Nucleus accumbens (tissue), 56 donors: ENCODE measurements around the gene CTTN.
A peak's percentile ranks its signal among the peaks of the same experiment; 100 is the strongest.
"Not testable (repeated sequence)": the region's sequence is repeated elsewhere in the genome, so short reads cannot be mapped to it uniquely, and the experiment has no call there.

ENCODE experiments used
- DNase-seq, 56 donors: peaks; one replicate each; lab custom pipeline; 2025; lab: John Stamatoyannopoulos, UW

CTTN gene

DNA sequence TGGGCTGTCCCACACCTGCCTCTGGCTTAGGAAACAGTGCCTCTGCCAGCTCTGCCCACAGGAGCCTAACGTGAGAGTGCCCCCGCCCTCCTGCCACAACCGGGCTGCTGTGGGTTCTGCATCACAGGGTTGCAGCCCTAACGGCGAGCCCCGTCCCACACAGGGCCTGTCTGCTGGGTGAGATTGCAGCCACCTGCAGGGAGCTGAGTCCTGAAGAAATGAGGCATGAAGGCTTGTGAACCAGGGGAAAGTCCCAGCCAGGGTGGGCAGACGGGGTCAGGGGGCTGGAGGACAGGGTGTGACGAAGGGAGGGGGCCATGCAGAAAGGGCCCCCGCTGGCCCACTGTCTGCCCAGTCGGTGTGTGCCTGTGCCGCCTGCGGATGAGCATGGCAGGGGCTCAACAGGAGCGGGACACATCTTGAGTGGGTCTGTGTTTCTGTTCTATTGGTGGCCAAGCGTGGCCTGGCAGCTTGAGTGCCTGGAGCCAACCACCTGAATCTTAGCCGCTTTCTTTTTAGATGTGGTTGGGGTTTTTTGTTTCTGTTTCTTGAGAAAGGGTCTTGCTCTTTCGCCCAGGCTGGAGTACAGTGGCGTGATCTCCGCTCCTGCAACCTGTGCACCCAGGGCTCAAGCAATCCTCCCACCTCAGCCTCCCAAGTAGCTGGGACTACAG, 38.9 kb downstream of the CTTN start:
- no peak for DNase-seq

DNA sequence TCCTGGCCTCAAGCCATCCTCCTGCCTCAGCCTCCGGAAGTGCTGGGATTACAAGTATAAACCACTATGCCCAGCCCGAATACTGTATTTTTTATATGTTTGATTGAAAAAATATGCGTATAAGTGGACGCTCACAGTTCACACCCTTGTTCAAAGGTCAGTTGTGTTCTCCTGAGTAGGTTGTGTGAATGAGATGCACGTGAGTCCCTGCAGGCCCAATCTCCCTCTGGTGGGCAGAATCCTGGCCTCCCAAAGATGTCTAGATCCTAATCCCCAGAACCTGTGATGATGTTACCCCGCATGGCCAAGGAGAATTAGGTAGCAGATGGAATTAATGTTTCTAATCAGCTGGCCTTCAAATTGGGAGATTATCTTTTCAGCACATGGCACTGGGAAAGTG, 41.9 kb downstream of the CTTN start:
- no peak for DNase-seq

DNA sequence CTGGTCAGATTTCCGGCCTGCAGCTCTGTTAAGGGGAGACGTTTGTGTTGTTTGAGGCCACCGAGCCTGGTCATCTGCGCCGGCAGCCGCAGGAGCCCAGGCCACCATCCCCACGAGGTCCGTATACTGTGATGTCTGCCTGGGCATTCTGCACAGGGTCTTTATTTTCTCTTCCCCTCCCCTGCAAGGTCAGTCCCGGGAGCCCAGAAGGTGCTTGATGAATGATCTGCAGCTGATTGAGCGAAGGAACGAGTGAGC, 45.4 kb downstream of the CTTN start:
- no peak for DNase-seq

DNA sequence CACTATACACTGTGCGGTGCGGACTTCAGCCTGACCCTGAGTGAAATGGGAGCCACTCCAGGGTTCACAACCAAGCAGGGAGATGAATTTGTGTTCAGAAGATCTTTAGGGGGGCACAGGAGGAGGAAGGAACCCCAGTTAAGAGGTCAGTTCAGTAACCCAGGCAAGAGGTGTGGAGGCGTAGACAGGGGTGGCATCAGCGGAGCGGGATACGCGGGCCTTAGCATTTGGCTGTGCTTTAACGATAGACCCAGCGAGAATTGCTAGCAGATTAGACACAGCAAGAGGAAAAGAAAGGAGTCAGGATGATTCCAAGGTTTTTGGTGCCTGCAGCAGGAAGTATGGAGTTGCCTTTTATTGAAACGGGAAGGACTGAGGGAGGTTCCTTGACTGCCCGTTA, 46.8 kb downstream of the CTTN start:
- DNase-seq: no peak

DNA sequence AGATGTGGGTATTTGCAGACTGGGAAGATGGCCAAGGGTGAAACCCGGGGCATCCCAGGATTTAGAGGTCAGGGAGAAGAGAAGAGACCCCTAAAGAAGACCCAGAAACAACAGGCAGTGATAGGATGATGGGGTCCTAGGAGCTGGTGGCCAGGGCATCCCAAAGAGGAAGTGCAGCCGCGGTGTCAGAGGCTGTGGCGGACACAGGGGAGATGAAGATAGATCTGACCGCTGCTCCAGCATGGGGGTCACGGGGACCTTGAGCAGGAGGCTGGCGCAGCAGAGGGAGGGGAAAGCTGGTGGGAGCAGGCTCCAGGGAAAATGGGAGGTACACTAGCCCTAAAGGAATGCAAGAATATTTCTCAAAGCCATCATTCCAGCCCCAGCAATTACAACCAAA, 47.3 kb downstream of the CTTN start:
- no peak for DNase-seq

DNA sequence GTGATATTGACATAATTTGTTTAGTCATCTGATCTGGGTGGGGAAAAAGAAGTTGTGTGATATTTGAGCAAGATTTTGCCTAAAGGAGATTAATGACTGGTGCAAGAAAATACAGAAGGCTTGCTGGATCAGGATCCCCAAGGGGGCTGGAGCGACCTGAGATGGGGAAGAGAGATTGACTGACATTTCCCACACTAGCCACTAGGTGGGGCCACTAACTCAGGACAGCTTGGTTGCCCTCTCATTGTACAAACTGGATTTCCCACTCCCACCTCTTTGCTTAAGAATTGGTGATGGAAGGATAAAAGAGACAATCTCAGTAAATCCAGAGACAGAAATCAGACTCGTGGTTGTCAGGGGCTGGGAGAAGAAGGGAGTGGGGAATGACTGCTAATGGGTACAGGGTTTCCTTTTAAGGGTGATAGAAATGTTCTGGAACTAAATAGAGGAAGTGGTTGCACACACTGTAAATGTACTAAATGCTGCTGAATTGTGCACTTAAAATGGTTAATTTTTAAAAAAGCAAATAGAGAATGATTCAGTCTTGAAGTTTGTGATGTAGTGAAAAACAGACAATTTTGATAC, 50.7 kb downstream of the CTTN start:
- no peak for DNase-seq

DNA sequence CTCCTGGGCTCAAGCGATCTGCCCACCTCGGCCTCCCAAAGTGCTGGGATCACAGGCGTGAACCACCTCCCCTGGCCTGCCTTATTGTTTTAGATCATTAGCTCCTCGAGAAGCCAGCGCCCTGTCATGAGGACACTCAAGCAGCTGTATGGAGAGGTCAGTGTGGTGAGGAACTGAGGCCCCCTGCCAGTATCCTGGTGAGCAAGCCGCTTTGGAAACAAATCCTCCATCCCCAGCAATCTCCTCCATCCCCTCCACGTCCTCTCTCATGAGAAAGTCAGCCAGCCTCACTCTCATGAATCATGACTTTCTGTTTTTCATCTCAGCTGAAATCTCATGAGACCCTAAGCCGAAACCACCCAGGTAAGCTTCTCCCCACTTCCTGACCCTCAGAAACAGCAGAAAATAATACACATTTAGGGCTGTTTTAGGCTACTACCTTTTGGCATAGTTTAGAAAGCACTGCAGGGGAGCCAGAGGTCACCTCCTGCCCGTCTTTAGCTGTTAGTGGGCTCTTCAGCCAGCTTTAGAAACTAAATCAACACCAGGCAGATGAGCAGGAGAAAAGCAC, 56.0 kb downstream of the CTTN start:
- DNase-seq: no peak

DNA sequence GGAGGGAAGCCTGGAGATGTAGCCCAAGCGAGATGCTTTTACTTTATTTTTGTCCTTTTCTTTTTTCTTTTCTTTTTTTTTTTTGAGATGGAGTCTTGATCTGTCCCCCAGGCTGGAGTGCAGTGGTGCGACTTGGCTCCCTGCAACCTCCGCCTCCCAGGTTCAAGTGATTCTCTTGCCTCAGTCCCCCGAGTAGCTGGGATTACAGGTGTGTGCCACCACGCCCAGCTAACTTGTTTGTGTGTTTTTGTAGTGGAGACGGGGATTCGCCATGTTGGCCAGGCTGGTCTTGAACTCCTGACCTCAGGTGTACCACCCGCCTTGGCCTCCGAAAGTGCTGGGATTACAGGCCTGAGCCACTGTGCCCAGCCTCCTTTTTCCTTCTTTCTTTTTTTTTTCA, 56.5 kb downstream of the CTTN start:
- not testable (repeated sequence) for DNase-seq

DNA sequence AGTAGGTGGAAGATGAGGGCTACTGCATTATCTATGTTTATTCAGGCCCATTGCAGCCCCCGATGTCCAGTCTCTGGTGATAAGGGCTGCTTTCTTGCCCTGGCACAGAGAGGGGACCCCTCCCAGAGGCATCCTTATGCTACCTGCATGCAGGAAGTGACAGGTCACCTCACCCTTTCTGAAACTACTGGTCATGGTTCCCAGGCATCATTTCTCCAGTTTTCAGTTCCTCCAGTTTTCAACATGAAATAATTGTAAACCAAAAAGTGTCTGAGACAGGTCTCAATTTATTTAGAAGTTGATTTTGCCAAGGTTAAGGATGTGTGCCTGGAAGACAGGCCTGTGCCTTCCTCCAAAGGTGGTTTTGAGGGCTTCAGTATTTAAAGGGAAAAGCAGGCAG, 57.0 kb downstream of the CTTN start:
- DNase-seq: no peak

DNA sequence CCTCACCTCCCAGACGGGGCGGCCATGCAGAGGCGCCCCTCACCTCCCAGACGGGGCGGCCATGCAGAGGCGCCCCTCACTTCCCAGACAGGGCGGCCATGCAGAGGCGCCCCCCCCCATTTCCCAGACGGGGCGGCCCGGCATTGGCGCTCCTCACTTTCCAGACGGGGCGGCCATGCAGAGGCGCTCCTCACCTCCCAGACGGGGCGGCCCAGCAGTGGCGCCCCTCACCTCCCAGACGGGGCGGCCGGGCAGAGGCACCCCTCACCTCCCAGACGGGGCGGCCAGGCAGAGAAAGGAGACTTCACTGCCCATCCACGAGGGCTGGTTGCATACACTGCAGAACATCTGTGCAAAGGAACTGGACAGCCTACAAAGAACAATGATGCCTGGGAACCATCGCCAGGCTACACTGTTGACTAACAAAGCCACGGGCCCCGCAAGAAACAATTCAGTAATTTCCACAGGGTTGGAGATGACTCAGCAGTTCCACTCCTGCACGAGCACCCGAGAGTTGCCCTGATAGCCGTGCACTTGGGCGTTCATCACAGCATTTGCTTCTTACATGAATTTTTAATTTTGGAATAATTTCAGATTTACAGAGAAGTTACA, 58.7 kb downstream of the CTTN start:
- peak in 15 of 56 donors; percentile 7 to 72 (median 23) for DNase-seq

DNA sequence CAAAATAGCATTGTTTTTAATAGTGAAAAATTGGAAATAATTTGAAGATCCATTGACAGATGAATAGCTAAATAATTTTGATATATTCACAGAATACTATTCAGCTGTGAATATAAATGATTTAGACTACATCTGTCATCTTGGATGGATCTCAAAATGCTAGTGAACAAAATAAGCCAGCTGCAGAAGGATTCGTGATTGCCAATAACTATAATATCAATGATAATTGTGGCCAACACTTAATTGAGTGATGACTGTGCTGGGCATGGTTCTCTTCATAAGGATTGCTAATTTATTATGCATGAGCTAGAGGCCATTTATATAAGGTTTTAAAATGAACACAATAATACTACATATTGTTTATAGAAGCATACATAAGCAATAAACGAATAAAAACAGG, 60.4 kb downstream of the CTTN start:
- DNase-seq: no peak

DNA sequence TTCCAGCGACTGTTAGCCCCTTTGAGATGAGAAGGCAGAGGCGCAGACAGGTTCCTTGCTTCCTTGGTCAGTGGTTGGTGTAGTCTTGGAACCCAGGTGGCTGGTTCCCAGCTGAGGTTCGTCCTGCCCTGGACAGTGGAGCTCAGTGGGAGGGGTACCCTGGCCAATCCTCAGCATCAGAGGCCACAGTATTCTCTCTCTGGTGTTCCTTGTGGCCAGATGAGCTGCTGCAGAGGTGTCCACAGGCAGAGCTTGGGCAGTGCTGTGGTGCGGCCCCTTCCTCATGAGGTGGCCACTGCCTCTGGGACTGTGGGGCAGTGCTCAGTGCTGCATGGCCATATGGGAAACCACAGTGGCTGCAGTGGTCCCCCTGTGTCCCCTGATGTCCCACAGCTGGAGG, 61.8 kb downstream of the CTTN start:
- no peak for DNase-seq

DNA sequence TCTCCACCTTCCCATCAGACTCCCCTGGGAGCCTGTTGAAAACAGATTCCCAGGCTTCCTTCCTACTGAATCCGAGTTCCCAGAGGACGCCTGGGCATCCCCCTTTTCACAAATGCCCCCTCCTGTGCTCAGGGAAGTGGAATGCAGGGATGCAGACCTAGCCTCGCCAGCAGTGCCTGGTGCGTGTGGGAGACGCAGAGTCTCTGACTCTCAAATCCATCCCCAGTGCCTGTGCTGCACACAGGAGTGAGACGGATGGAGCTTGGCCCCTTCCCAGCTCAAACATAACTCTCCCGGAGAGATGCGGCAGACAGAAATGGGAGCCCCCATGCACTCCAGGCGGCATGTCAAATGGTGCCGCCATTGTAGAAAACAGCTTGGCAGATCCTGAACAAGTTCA, 62.6 kb downstream of the CTTN start:
- no peak for DNase-seq

DNA sequence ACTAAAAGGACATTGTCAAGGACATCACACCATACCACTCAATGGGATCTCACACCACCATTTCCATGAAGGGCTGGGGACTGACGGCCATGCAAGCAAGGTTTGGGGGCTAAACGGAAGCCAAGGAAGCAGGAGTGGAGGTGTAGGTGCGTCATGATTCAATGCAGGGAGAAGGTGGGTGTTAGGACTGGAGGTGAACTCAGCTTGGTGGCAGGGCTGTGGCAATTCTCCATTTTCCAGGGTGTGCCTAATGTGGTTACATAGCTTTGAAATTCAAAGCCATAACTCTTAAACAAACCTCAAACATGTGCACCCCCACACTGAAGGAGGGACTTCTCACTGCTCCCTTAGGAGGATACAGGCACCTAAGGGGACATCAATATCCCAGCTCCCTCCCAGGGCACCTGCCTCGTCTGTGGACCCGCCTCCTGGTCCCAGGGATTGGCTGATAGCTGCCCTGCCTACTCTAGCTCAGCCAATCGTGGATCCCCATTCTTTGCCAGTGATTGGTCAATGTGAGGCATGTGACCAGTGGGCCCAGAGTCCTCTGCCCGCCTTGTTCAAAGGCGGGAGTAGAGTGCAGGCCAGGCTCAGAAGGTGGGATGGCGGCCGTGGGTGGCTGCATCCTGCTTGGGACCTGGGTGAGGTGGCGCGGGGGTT, 64.6 kb downstream of the CTTN start:
- DNase-seq: peak in 2 of 56 donors; percentile 14 to 37

DNA sequence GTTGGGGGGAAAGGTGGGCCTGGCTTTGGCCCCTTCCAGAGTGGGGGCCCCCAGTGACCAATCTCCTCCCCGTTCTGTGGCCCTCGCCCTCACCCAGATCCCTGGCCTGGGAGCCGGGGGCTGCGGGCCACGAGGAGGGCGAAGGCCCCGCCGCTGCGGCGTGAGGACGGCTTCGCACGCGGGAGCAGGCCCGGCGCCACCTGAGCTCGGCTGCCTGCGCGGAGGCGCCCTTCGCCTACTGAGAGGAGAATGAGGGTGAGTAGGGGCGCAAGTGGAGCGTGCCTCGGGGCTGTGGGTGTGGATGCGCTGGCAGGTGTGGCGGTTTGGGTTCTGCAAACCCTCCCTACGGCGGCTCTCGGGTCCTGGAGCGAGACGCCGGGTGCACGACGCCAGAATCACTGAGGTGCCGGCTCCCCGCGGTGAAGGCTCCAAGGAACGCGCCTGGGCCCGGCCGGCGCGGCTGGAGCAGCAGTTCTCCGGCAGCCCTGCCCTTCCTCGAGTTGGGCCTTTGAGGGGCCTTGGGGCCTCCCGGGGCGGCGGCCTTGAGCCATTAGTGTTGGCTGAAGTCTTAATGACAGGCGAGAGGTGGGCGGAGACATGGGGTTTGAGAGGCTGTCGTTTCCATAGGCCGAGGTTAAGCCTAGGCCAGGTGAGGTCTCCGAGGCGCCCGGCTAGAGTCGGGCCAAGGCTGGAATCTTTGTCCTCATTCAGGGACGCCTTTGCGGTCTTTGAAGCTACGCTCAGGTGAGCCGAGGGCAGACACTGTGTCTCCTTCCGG, 65.3 kb downstream of the CTTN start:
- DNase-seq: no peak

DNA sequence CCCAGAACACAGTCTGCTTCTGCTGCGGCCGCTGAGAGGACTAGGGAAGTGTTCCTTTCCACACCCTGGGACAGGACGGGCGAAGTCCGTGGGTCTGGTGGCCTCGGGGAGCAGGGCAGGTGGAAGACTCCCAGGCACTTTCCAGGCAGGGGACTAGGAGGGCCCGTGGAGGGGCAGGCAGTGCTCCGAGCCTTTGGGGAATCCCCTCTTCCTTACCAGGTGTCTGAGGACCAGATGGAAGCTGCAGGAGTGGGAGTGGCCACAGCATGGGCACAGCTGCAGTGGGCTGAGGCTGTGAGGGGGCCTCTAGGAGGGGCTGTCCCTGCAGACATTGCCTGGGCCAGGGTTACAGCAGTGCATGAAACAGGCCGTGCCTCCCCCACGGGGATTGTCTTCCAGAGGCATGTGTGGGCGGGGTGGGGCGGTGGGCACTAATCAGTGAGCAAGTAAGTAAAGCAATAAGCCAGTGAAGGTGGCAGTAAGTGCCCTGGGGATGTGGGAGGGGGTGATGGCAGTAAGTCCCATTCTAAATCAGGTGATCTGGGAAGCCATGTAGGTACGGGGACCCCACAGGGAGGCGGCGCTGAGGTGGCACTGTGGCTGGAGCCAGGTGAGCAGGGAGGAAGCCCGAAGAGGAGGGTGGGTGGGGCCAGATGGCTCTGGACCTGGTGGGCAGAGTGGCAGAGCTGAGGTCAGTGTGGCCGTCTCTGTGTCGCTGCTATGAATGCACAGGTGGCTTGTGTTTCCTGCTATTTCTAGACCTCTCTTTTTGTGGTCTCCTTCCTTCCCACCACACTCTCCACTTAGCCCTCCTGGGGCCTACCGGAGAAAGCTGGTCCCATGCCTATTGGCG, 66.4 kb downstream of the CTTN start:
- DNase-seq: no peak

DNA sequence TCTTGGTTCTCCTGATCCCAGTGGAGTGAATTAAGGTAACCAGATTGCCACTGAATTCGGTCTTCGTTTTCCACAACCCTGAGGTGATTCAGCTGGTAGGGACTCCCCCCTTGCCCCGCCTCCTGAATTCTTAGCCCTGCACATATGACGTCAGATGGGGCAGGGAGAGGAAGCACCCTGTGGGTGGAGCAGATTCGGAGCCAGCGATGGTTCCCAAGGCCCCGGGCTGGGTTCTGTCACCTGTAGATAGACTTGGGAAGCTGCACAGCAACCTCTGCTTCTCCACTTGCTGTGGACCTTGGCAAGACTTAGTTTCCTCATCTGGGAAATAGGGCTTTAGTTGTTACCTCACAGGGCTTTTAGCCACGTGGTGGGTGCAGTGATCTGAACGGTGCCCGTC, 67.8 kb downstream of the CTTN start:
- no peak for DNase-seq

DNA sequence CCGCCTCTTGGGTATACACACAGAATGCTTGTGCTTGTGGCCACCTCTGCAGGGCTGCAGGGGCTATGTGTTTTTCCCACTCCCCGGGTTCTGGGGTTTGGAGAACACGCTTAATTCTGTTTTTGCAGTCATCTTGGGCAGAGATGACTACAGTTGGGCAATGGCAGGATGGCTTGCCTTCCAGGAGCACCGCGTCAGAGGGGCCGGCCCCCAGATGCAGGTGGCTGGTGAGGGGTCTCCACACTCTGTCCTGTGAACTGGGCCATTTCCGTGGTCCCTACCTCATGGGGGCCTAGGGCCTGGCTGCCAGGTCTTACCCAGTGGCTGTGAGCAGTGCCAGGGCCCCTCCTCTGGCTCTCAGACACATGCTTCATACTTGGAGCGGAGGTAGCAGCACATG, 68.3 kb downstream of the CTTN start:
- no peak for DNase-seq

DNA sequence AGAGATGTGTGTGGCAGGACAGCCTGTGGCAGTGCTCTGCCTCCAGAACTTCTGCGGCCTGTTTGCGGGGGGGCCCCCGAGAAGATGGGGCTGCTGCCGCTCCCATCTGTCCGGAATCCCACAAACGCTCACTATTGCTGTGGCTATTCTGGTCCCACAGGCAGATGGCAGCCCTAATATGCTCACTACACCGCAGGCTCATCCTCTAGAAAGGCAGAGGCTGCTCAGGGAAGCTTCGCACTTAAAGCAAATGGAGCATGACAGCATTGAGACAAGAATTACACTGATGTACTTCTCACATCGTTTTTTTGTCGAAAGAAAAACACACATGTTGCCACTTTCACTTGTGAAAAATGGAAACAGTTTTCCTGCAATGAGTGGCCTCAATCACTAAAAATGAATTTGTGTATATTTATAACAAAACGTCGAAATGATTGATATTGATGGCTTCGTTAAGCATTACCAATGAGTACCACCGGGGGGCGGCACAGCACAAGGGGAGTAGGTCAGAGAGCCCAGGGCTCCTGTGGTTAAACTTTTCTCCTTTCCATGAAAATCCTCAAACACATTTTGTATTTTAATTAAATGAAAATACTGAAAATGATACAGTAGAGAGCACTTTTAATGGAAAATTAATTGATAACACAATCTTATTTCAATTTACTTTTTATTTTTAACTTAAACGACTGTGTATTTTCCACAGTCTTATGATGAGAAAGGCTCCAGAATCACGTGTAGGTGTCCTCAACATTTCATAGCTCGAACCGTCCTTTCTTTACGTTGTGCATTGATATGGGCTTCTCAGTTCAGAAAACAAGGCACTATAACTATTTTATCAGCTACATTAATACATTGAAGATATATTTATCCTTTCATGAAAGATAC, 69.1 kb downstream of the CTTN start:
- DNase-seq: peak in 34 of 56 donors; percentile 6 to 83 (median 28)
